Measurements from ENCODE around the gene DPH5.
A peak's percentile ranks its signal among the peaks of the same experiment; 100 is the strongest.

The DPH5 gene

DNA sequence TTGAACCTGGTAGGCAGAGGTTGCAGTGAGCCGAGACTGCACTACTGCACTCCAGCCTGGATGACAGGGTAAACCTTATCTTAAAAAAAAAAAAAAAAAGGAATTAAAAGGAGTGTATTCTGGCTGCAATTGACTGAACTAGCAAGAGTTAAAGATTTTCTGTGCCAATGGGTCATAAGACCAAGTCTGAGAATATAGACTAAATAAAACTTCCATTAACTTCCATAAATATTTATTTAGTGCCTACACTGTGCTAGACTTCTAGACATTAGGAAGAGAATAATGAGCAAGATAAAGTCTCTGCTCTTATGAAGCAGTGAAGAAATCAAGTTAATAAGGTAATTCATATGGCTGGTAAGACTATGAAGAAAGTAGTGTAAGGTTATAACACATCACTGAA lies 27.2 kb downstream of the DPH5 start:
- H3K4me3 ChIP-seq (replicated peaks; ENCODE audit: low read depth, low read length): no peak overlapping the region
- TF ChIP-seq, protein P1, sequence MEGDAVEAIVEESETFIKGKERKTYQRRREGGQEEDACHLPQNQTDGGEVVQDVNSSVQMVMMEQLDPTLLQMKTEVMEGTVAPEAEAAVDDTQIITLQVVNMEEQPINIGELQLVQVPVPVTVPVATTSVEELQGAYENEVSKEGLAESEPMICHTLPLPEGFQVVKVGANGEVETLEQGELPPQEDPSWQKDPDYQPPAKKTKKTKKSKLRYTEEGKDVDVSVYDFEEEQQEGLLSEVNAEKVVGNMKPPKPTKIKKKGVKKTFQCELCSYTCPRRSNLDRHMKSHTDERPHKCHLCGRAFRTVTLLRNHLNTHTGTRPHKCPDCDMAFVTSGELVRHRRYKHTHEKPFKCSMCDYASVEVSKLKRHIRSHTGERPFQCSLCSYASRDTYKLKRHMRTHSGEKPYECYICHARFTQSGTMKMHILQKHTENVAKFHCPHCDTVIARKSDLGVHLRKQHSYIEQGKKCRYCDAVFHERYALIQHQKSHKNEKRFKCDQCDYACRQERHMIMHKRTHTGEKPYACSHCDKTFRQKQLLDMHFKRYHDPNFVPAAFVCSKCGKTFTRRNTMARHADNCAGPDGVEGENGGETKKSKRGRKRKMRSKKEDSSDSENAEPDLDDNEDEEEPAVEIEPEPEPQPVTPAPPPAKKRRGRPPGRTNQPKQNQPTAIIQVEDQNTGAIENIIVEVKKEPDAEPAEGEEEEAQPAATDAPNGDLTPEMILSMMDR (IDR thresholded peaks at IDR 0.05; ENCODE audit: low read depth, low read length, missing control alignments): no peak
- DNase-seq (ENCODE audit: extremely low read depth, low read depth): no peak

DNA sequence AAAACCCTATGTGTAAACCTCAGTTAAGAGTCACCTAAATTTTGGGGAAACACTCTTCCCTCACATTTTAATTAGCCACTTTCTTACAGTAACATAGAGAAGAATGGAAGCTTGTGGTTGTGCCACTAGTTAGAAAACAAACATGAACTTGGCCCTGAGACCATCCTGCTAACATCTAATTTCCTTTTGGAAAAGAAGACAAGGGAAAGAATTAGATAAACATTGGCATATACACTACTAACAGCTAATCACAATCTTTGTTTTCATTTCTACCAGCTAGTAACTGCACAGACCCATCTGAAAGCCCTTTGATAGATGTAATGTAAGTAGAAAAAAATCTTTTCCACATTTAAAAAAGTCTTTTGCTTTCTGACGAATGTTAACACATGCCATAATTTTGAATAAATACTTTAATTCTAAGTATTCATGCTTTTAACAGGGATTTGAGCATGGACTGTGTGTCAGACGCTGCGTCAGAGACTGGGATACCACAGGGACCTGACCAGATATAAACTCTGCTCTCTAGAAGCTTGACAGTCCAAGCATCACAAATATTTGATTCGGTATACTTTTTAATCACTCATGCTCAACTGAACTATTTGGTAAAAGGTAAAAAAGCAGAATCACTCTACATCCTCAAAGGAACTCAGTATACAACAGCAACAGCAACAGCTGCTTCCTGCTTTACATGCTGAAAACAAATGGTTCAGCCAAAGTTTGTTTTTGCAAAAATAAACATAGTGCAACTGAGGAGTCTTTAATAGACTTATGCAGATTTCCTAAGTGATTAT lies 30.2 kb downstream of the DPH5 start:
- TF ChIP-seq, protein P1 (IDR thresholded peaks at IDR 0.05; ENCODE audit: low read depth, low read length, missing control alignments): no peak
- DNase-seq (ENCODE audit: extremely low read depth, low read depth): no peak

DNA sequence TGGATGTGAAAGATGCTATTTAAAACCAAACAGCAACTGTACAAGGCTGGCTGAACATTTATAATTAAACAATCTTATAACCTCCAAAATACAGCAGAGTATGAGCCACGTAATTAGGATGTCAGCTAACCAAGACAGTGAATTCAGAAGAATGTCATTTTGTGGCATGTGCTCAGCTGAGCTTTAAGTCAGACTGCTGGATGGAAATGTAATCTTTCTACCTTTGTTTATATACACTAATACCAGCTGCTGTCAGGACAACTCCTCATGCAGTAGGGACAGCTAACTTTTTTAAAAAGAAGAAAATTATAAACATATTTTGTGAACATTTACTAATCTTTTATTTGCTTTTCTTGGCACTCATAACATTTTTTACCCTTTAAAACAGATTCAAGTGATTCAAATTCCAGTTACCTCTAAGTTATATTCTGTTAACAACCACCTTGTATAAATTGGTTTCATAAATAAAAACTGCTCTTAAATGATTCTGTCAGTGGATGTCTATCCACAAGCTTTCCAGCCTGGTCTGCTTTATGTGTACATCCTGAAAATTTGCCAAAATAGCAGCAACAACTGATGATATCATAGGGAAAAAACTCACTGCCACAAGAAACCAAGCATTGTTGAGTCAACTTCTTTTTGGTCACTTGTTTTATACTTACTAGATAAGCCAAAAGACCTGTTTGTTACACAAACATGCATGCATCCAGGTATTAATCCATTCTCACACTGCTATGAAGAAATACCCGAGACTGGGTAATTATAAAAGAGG lies 36.1 kb downstream of the DPH5 start:
- peak; percentile 70 for DNase-seq (ENCODE audit: extremely low read depth, low read depth)
- H3K4me3 ChIP-seq (replicated peaks; ENCODE audit: low read depth, low read length): no peak overlapping the region
- TF ChIP-seq, protein P1 (IDR thresholded peaks at IDR 0.05; ENCODE audit: low read depth, low read length, missing control alignments): no peak

More for the DNA sequence above, 30.2 kb downstream of the DPH5 start:
- no peak overlapping the region for H3K4me3 ChIP-seq (replicated peaks; ENCODE audit: low read depth, low read length)

DNA sequence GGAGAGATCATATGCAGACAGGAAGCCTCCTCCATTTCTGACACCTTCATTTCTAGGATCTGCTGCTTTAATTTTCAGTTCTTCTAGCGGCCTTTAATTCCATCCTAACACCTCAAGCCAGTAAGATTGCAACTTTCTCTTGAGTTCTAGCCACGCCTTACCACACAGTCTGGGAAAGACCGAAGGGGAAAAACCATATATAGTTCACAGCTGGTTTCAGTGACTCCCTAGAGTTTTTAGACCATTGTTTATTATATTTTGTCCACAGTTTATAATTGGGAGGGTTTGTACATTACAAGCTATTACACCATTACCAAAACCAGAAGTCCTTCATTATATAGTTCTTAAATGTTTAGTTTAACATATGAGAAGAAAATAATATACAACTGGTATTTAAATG lies 37.5 kb downstream of the DPH5 start:
- DNase-seq (ENCODE audit: extremely low read depth, low read depth): no peak
- TF ChIP-seq, protein P1 (IDR thresholded peaks at IDR 0.05; ENCODE audit: low read depth, low read length, missing control alignments): no peak
- no peak overlapping the region for H3K4me3 ChIP-seq (replicated peaks; ENCODE audit: low read depth, low read length)

DNA sequence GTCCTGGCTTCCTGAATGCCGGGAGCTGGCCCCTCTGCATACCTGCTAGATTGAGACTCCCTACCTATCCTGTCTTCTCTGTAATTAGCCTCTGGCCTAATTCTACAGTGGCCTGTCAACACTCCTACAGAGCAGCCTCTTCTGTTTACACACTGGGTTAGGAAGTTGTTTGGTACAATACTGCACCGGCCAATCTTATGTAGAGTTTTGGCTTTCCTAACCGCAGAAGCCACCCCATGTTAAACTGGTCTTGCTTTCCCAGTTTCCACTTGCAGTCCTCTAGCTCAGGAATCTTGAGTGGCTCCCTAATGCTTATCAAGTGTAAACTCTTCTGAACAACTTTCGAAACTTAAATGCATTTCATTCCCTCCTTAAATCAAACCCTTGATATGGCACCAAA lies 42.8 kb downstream of the DPH5 start:
- TF ChIP-seq, protein P1 (IDR thresholded peaks at IDR 0.05; ENCODE audit: low read depth, low read length, missing control alignments): no peak
- no peak for DNase-seq (ENCODE audit: extremely low read depth, low read depth)
- H3K4me3 ChIP-seq (replicated peaks; ENCODE audit: low read depth, low read length): no peak overlapping the region

DNA sequence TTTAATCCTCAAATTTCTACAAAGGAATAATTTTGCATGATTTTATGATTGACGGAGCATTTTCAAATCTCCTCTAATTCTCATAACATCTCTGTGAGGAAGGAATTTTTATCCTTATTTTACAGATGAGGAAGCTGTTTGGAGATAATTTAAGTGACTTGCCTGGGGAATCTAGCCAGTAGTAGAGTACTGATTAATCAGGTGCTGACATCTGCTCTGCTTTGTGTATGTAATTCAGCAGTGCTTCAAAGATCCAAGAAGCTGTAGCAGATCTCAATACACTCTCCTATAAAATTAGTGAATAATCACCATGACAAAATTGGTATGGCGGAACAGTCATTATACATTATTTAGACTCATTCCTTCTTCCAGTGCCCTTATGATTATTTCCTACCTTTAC lies 46.0 kb downstream of the DPH5 start:
- TF ChIP-seq, protein P1 (IDR thresholded peaks at IDR 0.05; ENCODE audit: low read depth, low read length, missing control alignments): no peak
- H3K4me3 ChIP-seq (replicated peaks; ENCODE audit: low read depth, low read length): no peak overlapping the region
- DNase-seq (ENCODE audit: extremely low read depth, low read depth): no peak
